Panc1 (cell line): ENCODE data around the gene NTRK1. TPM values are rescaled to one million over a fixed set of nuclear protein-coding genes. Genes with fewer than 3 reads are reported as not detected.

Source experiments
- total RNA-seq: library from RNA; stranded (reverse); gene quantifications from one replicate; pipeline ENCODE4 v1.2.1, GENCODE V29; 2021; ENCODE audit not compliant: unreplicated experiment

Gene NTRK1
- total RNA-seq, 1 experiment from 2014 or later, result 0.21 TPM

Other genes starting within 250 kb of the NTRK1 start
- gene HAPLN2, start 241.4 kb upstream of the NTRK1 start, total RNA-seq, result 0.21 TPM
- 0.57 TPM for gene BCAN, start 218.7 kb upstream of the NTRK1 start, total RNA-seq
- gene NES, start 183.5 kb upstream of the NTRK1 start, total RNA-seq, result 56.3 TPM
- gene CRABP2, start 155.3 kb upstream of the NTRK1 start, total RNA-seq, result 1,115 TPM
- gene METTL25B, start 132.4 kb upstream of the NTRK1 start, total RNA-seq, result 32.8 TPM
- gene ISG20L2, start 132.1 kb upstream of the NTRK1 start, total RNA-seq, result 40.6 TPM
- gene MRPL24, start 119.8 kb upstream of the NTRK1 start, total RNA-seq, result 80.4 TPM
- 325 TPM for gene HDGF, start 109.2 kb upstream of the NTRK1 start, total RNA-seq
- gene PRCC, start 93.3 kb upstream of the NTRK1 start, total RNA-seq, result 78.5 TPM
- 0.69 TPM for gene SH2D2A, start 44.0 kb upstream of the NTRK1 start, total RNA-seq
- not detected for gene INSRR, start 1.7 kb upstream of the NTRK1 start, total RNA-seq
- 16.1 TPM for gene PEAR1, start 32.9 kb downstream of the NTRK1 start, total RNA-seq
- 0.77 TPM for gene LRRC71, start 59.8 kb downstream of the NTRK1 start, total RNA-seq
- 55.5 TPM for gene ARHGEF11, start 184.9 kb downstream of the NTRK1 start, total RNA-seq
- not detected for gene ETV3L, start 238.9 kb downstream of the NTRK1 start, total RNA-seq